Osteocyte (in vitro differentiated cells): ENCODE results near the gene GNB1. TPM values are rescaled to one million over a fixed set of nuclear protein-coding genes. Genes with fewer than 3 reads are reported as not detected.
A peak's percentile ranks its signal among the peaks of the same experiment; 100 is the strongest.

Source experiments
- DNase-seq: peaks from one replicate; pipeline ENCODE4 v3.0.0; 2021; ENCODE audit warnings: mixed read lengths; ENCODE audit not compliant: unreplicated experiment; ENCODE audit errors: extremely low spot score
- H3K27ac Mint-ChIP-seq: one replicate; pipeline ENCODE4 v1.8.0; 2021; ENCODE audit warnings: mild to moderate bottlenecking, mixed read lengths; ENCODE audit not compliant: unreplicated experiment
- H3K27me3 Mint-ChIP-seq: one replicate; pipeline ENCODE4 v1.8.0; 2021; ENCODE audit warnings: mixed read lengths; ENCODE audit not compliant: unreplicated experiment
- H3K36me3 Mint-ChIP-seq: one replicate; pipeline ENCODE4 v1.8.0; 2021; ENCODE audit warnings: mixed read lengths; ENCODE audit not compliant: unreplicated experiment
- H3K4me1 Mint-ChIP-seq: one replicate; pipeline ENCODE4 v1.8.0; 2021; ENCODE audit warnings: mixed read lengths; ENCODE audit not compliant: unreplicated experiment
- H3K4me3 Mint-ChIP-seq: one replicate; pipeline ENCODE4 v1.8.0; 2021; ENCODE audit warnings: mild to moderate bottlenecking, moderate library complexity, mixed read lengths; ENCODE audit not compliant: unreplicated experiment
- H3K9me3 Mint-ChIP-seq: one replicate; pipeline ENCODE4 v1.8.0; 2021; ENCODE audit warnings: mixed read lengths; ENCODE audit not compliant: unreplicated experiment
- CTCF ChIP-seq: fragments of 200-600 bp; sonication (generic); IDR thresholded peaks from 2 replicates; pipeline ENCODE4 v1.5.0; 2021; ENCODE audit warnings: antibody characterized with exemption, mild to moderate bottlenecking, moderate library complexity
- total RNA-seq: library from RNA; stranded (reverse); gene quantifications from 2 replicates; pipeline ENCODE4 v1.2.1, GENCODE V29; 2021

Gene GNB1
- total RNA-seq, 1 donor from 2014 or later = 407 TPM

DNA sequence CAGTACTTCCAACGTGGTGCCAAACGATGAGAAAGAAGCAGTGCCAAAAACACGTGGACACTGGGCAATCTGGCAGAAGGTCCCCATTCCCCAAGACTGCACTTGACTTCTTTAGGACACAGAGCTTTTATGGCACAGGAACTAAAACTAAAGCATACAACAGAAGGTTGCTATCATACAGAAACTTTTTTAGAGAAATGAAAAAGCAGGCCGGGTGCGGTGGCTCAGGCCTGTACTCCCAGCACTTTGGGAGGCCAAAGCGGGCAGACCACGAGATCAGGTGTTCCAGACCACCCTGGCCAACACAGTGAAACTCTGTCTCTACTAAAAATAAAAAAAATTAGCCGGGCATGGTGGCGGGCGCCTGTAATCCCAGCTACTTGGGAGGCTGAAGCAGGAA lies 43.0 kb downstream of the GNB1 start:
- Mint-ChIP-seq H3K4me3 (no peak overlapping the region), H3K9me3 (no peaks in the 10 kb centered on the region), H3K4me1 (peaks cover 26% of the 10 kb centered on the region), H3K27ac (no peak overlapping the region), H3K36me3 (peaks cover 5% of the 10 kb centered on the region), H3K27me3 (no peaks in the 10 kb centered on the region)
- no peak for TF ChIP-seq CTCF
- no peak for DNase-seq

GRCh38 chr1:1847061-1847850 lies 43.6 kb downstream of the GNB1 start:
- Mint-ChIP-seq H3K9me3 (no peaks in the 10 kb centered on the region), H3K27me3 (no peaks in the 10 kb centered on the region), H3K4me1 (peaks cover 28% of the 10 kb centered on the region), H3K4me3 (no peak overlapping the region), H3K27ac (peak overlapping the region; percentile 27), H3K36me3 (peaks cover 5% of the 10 kb centered on the region)
- TF ChIP-seq CTCF = no peak
- DNase-seq = no peak

- H3K4me1 Mint-ChIP-seq = peaks cover 33% of the 10 kb centered on the region
- no peaks in the 10 kb centered on the region for H3K27me3 Mint-ChIP-seq
- no peak for TF ChIP-seq CTCF
- DNase-seq = no peak
- H3K27ac Mint-ChIP-seq = no peak overlapping the region
- no peaks in the 10 kb centered on the region for H3K9me3 Mint-ChIP-seq
- H3K36me3 Mint-ChIP-seq = peaks cover 5% of the 10 kb centered on the region
- no peak overlapping the region for H3K4me3 Mint-ChIP-seq
These were observed 44.4 kb downstream of the GNB1 start for GRCh38 chr1:1846386-1846918.

DNA sequence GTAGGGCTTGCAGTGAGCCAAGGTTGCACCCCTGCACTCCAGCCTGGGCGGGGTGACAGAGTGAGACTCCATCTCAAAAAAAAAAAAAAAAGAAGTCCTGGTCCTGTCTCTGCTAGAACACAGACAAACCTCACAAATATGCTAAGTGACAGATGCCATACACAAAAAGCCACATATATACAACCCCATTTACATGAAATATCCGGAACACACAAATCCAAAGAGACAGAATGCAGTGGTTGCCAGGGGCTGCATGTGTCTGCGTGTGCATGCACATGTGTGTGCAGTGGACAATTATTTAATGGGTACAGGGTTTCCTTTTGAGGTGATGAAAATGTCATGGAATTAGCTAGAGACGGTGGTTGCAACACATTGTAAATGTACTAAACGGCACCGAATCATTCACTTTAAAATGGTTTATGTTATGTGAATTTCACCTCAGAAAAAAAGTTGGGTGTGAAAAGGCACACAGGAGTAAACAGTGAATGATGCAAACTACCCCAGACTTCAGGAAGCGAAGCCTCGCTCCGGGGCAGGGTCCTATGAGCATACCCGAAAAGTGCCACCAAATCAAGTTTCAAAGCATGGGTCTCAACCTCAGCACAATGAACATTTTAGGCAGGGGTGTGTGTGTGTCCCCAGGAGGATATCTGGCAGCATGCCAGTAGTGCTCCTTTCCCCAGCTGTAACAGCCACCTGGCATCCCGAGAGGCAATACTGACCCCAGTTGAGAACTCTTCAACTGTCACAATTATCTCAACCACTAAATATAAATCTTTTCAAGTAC lies 48.3 kb downstream of the GNB1 start:
- H3K27ac Mint-ChIP-seq = no peak overlapping the region
- H3K27me3 Mint-ChIP-seq = no peaks in the 10 kb centered on the region
- no peak overlapping the region for H3K4me3 Mint-ChIP-seq
- no peaks in the 10 kb centered on the region for H3K9me3 Mint-ChIP-seq
- no peak for TF ChIP-seq CTCF
- no peak for DNase-seq
- H3K4me1 Mint-ChIP-seq = peaks cover 39% of the 10 kb centered on the region
- no peaks in the 10 kb centered on the region for H3K36me3 Mint-ChIP-seq

- Mint-ChIP-seq H3K9me3 (no peaks in the 10 kb centered on the region), H3K4me3 (no peak overlapping the region), H3K36me3 (peaks cover 5% of the 10 kb centered on the region), H3K27me3 (no peaks in the 10 kb centered on the region), H3K4me1 (peaks cover 34% of the 10 kb centered on the region), H3K27ac (peak overlapping the region; percentile 57)
- DNase-seq = no peak
- peak; percentile 12 for TF ChIP-seq CTCF
These were observed 49.3 kb downstream of the GNB1 start for GRCh38 chr1:1841575-1841995.
